Hematopoietic multipotent progenitor cell treated with erythropoietin and hydrocortisone succinate and interleukin-3 and kit ligand, for 8 days (in vitro differentiated cells): ENCODE results near the gene PIP4K2A.
"Not testable (repeated sequence)": the region's sequence is repeated elsewhere in the genome, so short reads cannot be mapped to it uniquely, and the experiment has no call there.

Source experiments
- DNase-seq: peaks from one replicate; pipeline ENCODE4 v3.0.0-alpha.2; 2015

PIP4K2A gene

GRCh38 chr10:22718659-22719058 lies 4.3 kb upstream of the PIP4K2A start:
- not testable (repeated sequence) for DNase-seq

- DNase-seq: no peak
Observed at GRCh38 chr10:22717728-22718127, 3.4 kb upstream of the PIP4K2A start.

- DNase-seq: no peak
Observed at GRCh38 chr10:22716943-22717342, 2.6 kb upstream of the PIP4K2A start.

DNA sequence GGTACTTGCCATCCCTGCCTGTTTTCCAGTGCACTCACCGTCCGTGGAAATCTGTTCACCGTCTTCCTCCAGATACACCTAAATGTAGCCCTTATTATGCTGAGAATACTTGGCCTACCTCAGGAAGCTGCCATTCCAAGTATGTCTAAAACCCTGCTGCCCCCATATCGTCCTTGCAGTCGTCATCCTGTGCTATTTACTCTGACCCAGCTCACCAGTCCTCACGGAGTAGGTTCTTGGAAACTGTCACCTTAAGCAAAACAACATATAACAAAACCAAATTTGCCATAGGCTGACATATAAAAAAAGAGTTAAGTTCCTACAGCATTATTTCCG lies 880 bp upstream of the PIP4K2A start:
- DNase-seq: no peak

- no peak for DNase-seq
Observed at GRCh38 chr10:22713853-22714478, 412 bp downstream of the PIP4K2A start.

GRCh38 chr10:22712956-22713852 lies 1.2 kb downstream of the PIP4K2A start:
- DNase-seq: no peak

DNA sequence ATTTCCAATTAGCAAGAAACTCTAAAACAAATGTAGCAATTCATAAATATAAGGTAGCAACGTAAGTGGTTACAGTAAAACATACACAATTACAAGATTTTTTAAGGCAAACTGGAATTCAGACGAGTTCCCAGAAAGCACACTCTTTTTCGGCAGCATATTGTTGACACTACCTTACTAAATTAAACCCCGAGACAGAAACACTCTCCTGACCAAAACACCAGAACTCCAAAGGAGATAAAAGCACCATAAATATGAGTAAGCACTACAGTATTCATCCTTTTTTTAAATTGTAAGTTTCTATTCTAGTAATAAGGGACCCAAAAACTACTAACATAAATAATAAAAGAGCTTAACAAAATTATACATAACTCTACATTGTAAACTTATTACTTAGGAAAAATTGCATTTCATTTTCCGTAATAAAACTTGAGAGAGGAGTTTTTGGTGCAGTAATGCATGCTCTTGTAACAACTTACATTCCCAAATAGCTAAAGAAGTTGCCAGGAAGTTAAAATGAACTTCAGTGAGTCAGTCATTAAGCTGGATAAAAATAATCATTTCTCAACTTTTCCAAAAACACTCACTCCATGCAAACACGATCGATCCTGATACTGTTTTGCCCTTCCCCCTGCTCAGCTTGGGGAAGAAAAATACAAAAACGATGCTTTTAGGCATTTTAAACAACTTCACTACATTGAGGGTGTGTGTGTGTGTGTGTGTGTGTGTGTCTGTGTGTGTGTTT lies 2.0 kb downstream of the PIP4K2A start:
- no peak for DNase-seq

- DNase-seq: no peak
Observed at GRCh38 chr10:22711373-22711772, 3.0 kb downstream of the PIP4K2A start.

DNA sequence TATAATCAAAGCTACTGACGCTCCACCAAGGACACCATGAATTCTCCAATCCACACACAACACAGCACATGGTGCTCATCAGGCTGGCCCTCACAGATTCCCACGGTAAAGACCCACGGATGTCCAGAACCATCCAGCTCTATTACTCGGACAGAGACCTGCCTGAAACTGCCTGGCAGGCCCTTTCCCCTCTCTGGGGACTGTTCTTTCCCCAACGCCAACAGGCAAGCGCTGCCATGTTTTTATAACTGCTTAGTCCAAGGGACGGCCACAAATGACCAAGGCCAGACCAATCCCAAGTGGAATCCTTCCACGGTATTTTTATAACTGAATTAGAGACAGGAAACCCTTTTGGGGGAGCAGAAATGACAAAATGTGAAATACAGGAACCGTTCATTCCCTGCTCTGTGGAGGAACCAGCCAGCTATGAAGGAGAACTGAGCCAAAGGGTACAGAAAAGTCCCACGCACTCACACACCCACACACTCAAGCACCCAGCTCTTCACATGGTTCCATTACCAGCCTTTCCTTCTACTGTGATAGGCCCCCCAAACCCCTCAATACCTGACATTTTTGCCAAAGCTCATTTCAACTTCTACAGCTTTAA lies 4.1 kb downstream of the PIP4K2A start:
- peak; percentile 28 for DNase-seq

DNA sequence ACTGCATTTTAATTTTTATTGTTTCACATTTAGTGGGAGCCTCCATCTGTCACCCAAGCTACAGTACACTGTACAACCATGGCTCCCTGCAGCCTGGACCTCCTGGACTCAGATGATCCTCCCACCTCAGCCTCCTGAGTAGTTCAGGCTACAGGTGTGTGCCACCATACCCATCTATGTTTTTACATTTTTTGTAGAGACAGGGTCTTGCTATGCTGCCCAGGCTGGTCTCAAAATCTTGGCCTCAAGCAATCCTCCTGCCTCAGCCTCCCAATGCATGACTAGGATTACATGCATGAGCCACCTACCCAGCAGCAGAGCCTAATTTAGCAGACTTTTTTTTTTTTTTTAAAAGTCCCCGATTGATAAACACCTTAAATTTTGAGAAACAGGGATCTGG lies 5.6 kb downstream of the PIP4K2A start:
- DNase-seq: no peak

- DNase-seq: no peak
Observed at GRCh38 chr10:22705527-22705926, 8.9 kb downstream of the PIP4K2A start.

DNA sequence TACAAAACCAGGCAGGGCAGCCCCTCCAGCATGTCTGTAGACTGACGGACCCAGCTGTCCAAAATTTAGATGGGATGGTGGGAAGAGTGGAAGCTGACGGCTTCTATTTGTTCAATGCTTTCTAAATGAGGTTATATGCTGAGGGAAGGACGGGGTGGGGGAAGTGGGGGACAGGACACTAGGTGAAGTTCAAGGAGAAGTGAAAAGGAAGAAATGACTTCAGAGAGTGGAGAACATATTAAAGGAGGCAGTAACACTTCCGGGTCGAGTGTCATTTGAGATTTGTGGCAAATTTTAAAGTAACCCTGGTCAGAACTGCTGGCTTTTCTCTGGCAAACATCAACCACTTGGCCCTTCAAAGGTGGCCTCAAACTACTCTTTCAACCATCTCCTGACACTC lies 9.4 kb downstream of the PIP4K2A start:
- DNase-seq: peak; percentile 41

- DNase-seq: peak; percentile 70
Observed at GRCh38 chr10:22704471-22704911, 9.9 kb downstream of the PIP4K2A start.

DNA sequence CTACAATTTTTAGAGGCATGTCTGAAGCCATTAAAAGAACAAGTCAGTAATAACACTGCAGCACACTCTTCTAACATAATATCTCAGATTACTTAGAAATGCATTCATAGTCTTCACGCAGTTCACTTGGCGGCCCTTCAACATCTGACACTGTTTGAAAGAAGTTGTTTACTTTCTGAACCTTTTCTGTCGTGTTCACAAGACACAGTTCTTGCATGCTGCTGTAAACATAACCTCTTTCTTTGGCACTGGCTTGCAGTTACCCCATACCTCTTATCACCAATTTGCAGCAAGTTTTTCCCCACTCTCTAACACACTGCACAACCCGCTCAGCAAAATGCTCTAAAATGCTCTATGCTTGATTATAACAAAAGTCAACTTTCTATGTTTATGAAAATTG lies 12.0 kb downstream of the PIP4K2A start:
- DNase-seq: peak; percentile 91

- DNase-seq: no peak
Observed at GRCh38 chr10:22701132-22701826, 13.1 kb downstream of the PIP4K2A start.

DNA sequence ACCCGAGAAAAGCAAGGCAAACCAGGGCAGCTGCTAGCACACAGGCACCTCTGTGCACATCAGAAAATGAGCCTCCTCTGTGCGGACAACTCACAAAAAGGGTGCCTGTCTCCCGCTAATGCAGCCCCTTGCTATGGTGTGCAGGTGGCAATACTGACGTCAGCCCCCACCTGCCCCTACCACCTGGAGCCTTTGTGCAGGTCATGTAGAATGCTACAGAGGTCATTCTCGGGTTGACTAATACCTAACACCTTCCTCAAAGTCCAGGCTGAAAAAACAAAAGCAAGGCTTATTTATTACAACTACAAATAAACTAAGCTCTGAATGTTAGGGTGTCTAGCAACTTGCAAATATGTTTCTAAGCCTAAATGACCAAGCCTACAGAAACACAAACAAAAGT lies 13.9 kb downstream of the PIP4K2A start:
- DNase-seq: no peak

DNA sequence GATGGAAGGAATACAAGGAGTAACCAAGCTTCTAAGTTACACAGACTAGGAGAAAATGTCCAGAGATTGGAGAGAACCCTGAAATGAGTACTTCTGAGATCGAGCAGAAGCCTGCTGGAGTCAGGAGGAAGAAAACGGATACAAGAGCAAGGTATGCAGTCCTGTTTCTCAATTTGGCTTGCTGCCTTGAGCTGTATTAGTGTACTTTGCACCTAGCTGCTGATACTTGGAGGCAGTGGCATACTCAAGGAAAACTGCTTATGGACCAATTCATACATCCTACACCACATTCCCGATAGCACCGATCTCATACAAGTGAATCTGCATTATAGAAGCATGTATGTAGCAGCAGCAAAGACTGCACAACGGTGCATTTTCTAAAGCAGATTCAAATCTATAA lies 14.4 kb downstream of the PIP4K2A start:
- no peak for DNase-seq

GRCh38 chr10:22698941-22699440 lies 15.4 kb downstream of the PIP4K2A start:
- DNase-seq: no peak

DNA sequence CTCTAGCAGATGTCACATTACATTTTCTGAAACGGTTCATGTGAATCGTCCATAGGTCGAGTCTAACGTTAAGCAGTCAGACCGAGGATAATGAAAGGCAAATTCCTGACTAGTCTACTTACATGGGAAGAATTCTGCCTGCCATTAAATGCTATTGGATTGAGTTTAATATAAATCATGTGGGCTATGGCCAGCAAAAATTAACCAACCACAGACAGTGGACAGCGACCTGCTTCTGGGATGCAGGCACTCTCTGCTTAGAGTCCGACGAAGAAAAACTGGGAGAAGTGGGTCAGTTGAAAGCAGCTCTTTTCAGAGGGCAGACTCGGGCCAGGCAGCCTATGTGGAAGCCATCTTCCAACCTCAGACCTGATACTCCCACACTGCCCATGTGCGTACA lies 16.6 kb downstream of the PIP4K2A start:
- DNase-seq: no peak

GRCh38 chr10:22697101-22697500 lies 17.3 kb downstream of the PIP4K2A start:
- no peak for DNase-seq

- no peak for DNase-seq
Observed at GRCh38 chr10:22693860-22694259, 20.5 kb downstream of the PIP4K2A start.

DNA sequence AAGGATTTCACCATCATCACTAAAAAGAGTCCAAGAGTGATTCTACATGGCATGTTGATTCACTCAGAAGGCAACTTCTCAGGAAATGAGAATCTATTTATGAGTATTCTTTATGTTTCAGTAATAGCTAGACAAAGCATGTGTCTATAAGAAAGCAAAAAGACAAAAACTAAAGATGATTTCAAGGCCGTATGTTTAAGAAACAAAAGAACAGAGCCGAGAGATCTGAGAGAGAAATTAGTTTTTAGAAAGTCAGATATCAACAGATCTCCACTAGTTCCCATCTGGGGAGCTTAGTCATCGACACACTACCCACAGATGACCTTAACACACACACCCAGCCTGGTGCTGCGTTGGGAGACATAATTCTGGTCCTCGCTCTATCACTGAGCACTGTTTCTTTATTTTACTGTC lies 21.0 kb downstream of the PIP4K2A start:
- peak; percentile 86 for DNase-seq
